HUES64 (cell line): Measurements from ENCODE around the gene PRIM2.
"Not testable (repeated sequence)": the region's sequence is repeated elsewhere in the genome, so short reads cannot be mapped to it uniquely, and the experiment has no call there.

Experiments
- H3K27ac ChIP-seq: 2 replicates; pipeline ENCODE4 v1.7.0; 2013; ENCODE audit warnings: low read depth, low read length, inconsistent platforms
- H3K27me3 ChIP-seq: 2 replicates; pipeline ENCODE4 v1.6.1; 2013; ENCODE audit warnings: mild to moderate bottlenecking, low read length; ENCODE audit not compliant: insufficient read depth
- H3K36me3 ChIP-seq: 2 replicates; pipeline ENCODE4 v1.6.1; 2013; ENCODE audit warnings: mild to moderate bottlenecking, low read length; ENCODE audit not compliant: insufficient read depth
- H3K4me1 ChIP-seq: 2 replicates; pipeline ENCODE4 v1.6.1; 2013; ENCODE audit warnings: mild to moderate bottlenecking, low read length, moderate library complexity; ENCODE audit not compliant: insufficient read depth
- H3K4me3 ChIP-seq: 2 replicates; pipeline ENCODE4 v1.5.1; 2013; ENCODE audit warnings: mild to moderate bottlenecking, low read length, moderate library complexity
- H3K9ac ChIP-seq: 2 replicates; pipeline ENCODE4 v1.6.1; 2013; ENCODE audit warnings: mild to moderate bottlenecking, low read depth, low read length
- H3K9me3 ChIP-seq: 2 replicates; pipeline ENCODE4 v1.6.1; 2013; ENCODE audit warnings: low read depth, low read length; ENCODE audit not compliant: insufficient read depth
- WGBS: fragments of 150-250, 120-280 bp; methylation state at CpG from one replicate; pipeline ENCODE4 v1.1.7; 2013; ENCODE audit warnings: missing lambda C conversion rate; 5-methylcytosine and 5-hydroxymethylcytosine counted together

Gene PRIM2

GRCh38 chr6:57516776-57517175 lies 199.3 kb downstream of the PRIM2 start:
- H3K9ac ChIP-seq, H3K9me3 ChIP-seq, H3K27me3 ChIP-seq, H3K27ac ChIP-seq, H3K4me3 ChIP-seq, H3K36me3 ChIP-seq: not testable (repeated sequence)
- WGBS: 91% methylated on average over 3 of the region's 3 CpGs
- peaks cover 23% of the 10 kb centered on the region for H3K4me1 ChIP-seq

GRCh38 chr6:57519198-57519597 lies 201.8 kb downstream of the PRIM2 start:
- Histone ChIP-seq H3K4me3 (peak overlapping the region; percentile 29; the same call in 1 of the 2 replicates), H3K27ac (peak overlapping the region; percentile 82; the same call in 1 of the 2 replicates), H3K4me1 (peaks cover 27% of the 10 kb centered on the region)
- not testable (repeated sequence) for H3K36me3 ChIP-seq, H3K9ac ChIP-seq, H3K27me3 ChIP-seq, H3K9me3 ChIP-seq
- 5% methylated on average over 12 of the region's 12 CpGs for WGBS

- WGBS: no CpG with 5 or more reads among the region's 1 CpG
- not testable (repeated sequence) for H3K9me3 ChIP-seq, H3K27ac ChIP-seq, H3K27me3 ChIP-seq, H3K9ac ChIP-seq, H3K4me3 ChIP-seq, H3K36me3 ChIP-seq
- H3K4me1 ChIP-seq: peaks cover 22% of the 10 kb centered on the region
These were observed 203.7 kb downstream of the PRIM2 start for GRCh38 chr6:57521085-57521484.

GRCh38 chr6:57523221-57523620 lies 205.8 kb downstream of the PRIM2 start:
- not testable (repeated sequence) for H3K9me3 ChIP-seq

GRCh38 chr6:57529755-57530154 lies 212.3 kb downstream of the PRIM2 start:
- WGBS: no CpG with 5 or more reads among the region's 1 CpG
- not testable (repeated sequence) for H3K9me3 ChIP-seq, H3K36me3 ChIP-seq, H3K27ac ChIP-seq, H3K4me1 ChIP-seq, H3K9ac ChIP-seq, H3K4me3 ChIP-seq, H3K27me3 ChIP-seq

More at GRCh38 chr6:57523221-57523620, 205.8 kb downstream of the PRIM2 start:
- H3K4me3 ChIP-seq, H3K27me3 ChIP-seq, H3K9ac ChIP-seq, H3K36me3 ChIP-seq, H3K27ac ChIP-seq: not testable (repeated sequence)
- H3K4me1 ChIP-seq: peaks cover 12% of the 10 kb centered on the region
- 100% methylated on average over 1 of the region's 2 CpGs for WGBS

- H3K9me3 ChIP-seq, H3K4me3 ChIP-seq, H3K4me1 ChIP-seq, H3K9ac ChIP-seq, H3K27ac ChIP-seq, H3K27me3 ChIP-seq, H3K36me3 ChIP-seq: not testable (repeated sequence)
- 84% methylated on average over 2 of the region's 2 CpGs for WGBS
These were observed 215.2 kb downstream of the PRIM2 start for GRCh38 chr6:57532660-57533059.

GRCh38 chr6:57535121-57535520 lies 217.7 kb downstream of the PRIM2 start:
- H3K4me1 ChIP-seq, H3K27ac ChIP-seq, H3K27me3 ChIP-seq, H3K4me3 ChIP-seq, H3K36me3 ChIP-seq, H3K9me3 ChIP-seq, H3K9ac ChIP-seq: not testable (repeated sequence)
- WGBS: no CpG with 5 or more reads among the region's 2 CpGs

- 100% methylated on average over 1 of the region's 1 CpG for WGBS
- not testable (repeated sequence) for H3K4me1 ChIP-seq, H3K9me3 ChIP-seq, H3K27me3 ChIP-seq, H3K9ac ChIP-seq, H3K36me3 ChIP-seq, H3K27ac ChIP-seq, H3K4me3 ChIP-seq
These were observed 218.6 kb downstream of the PRIM2 start for GRCh38 chr6:57535994-57536393.

GRCh38 chr6:57537916-57538315 lies 220.5 kb downstream of the PRIM2 start:
- H3K36me3 ChIP-seq, H3K9ac ChIP-seq, H3K4me3 ChIP-seq, H3K9me3 ChIP-seq, H3K4me1 ChIP-seq, H3K27ac ChIP-seq, H3K27me3 ChIP-seq: not testable (repeated sequence)
- WGBS: 90% methylated on average over 3 of the region's 3 CpGs

- H3K9ac ChIP-seq, H3K27ac ChIP-seq, H3K36me3 ChIP-seq, H3K9me3 ChIP-seq, H3K4me1 ChIP-seq, H3K27me3 ChIP-seq, H3K4me3 ChIP-seq: not testable (repeated sequence)
- 96% methylated on average over 2 of the region's 4 CpGs for WGBS
These were observed 234.5 kb downstream of the PRIM2 start for GRCh38 chr6:57551961-57552360.

GRCh38 chr6:57557855-57558254 lies 240.4 kb downstream of the PRIM2 start:
- H3K4me1 ChIP-seq, H3K27ac ChIP-seq, H3K9me3 ChIP-seq, H3K36me3 ChIP-seq, H3K9ac ChIP-seq, H3K27me3 ChIP-seq, H3K4me3 ChIP-seq: not testable (repeated sequence)
- no CpG with 5 or more reads among the region's 2 CpGs for WGBS

- not testable (repeated sequence) for H3K27ac ChIP-seq, H3K27me3 ChIP-seq, H3K4me1 ChIP-seq, H3K4me3 ChIP-seq, H3K36me3 ChIP-seq, H3K9me3 ChIP-seq, H3K9ac ChIP-seq
These were observed 241.7 kb downstream of the PRIM2 start for GRCh38 chr6:57559170-57559569.
